ENCODE measurements around the gene LPIN2. TPM values are rescaled to one million over a fixed set of nuclear protein-coding genes. Genes with fewer than 3 reads are reported as not detected.
A peak's percentile ranks its signal among the peaks of the same experiment; 100 is the strongest.

The LPIN2 gene
- total and polyA plus RNA-seq, 2 of the 13 experiments (the other 11 are each of a cell fraction or from before 2014, with no cell fraction given): 46.0 to 119 TPM

DNA sequence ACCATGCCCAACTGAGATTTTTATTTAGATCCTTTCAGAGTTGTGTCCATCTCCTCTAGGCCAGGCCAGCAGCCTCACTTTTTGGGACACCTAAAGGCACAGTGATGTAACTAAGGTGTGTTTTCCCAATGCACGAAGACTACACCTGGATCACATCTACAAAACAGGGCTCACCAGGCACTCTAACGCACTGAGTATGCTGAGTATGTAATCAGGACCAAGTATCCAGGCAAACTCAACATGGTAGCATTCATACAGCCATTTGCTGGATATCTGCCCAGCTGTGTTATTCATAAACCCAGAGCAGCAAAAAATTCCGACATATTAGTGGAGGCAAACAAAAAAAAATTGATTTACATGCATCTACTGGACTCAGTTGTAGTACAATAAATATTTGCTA, 33.8 kb downstream of the LPIN2 start:
- no peaks in the 10 kb centered on the region for H3K27me3 ChIP-seq (ENCODE audit: control insufficient read depth in 1 of 2, insufficient read depth in 2 of 2, low read length in 2 of 2)
- ChIA-PET CTCF (ENCODE audit: low intra/inter-chr PET ratio, low total read pairs) (no interaction called here), POLR2A (no interaction called here)
- peaks cover 97% of the 10 kb centered on the region for H3K4me1 ChIP-seq (ENCODE audit: insufficient read depth, low read length)
- DNase-seq (ENCODE audit: low spot score) (no peak), ATAC-seq (peak; percentile 44), FAIRE-seq (no peak)
- BruUV-seq (replicated peaks): no TSS peak
- intact Hi-C loops (cut with micrococcal nuclease; ENCODE audit: unreplicated experiment) (no loop called here), in situ Hi-C loops (cut with HindIII; ENCODE audit: extremely low pct_ligation_motif_present, low pct_unique_long_range_greater_than_20kb) (no loop called here)
- TF ChIP-seq POLR2AphosphoS2 (IDR thresholded peaks at IDR 0.05; ENCODE audit: low read depth, low read length) (0 out of 2 replicates have a peak, but pooled peaks have one; percentile 55), RBM22 (optimal IDR thresholded peaks at IDR 0.05; ENCODE audit: low read length) (peak; percentile 48), HNRNPL (IDR thresholded peaks at IDR 0.05; ENCODE audit: low read depth, low read length) (no peak)
- TF ChIP-seq, protein P1, sequence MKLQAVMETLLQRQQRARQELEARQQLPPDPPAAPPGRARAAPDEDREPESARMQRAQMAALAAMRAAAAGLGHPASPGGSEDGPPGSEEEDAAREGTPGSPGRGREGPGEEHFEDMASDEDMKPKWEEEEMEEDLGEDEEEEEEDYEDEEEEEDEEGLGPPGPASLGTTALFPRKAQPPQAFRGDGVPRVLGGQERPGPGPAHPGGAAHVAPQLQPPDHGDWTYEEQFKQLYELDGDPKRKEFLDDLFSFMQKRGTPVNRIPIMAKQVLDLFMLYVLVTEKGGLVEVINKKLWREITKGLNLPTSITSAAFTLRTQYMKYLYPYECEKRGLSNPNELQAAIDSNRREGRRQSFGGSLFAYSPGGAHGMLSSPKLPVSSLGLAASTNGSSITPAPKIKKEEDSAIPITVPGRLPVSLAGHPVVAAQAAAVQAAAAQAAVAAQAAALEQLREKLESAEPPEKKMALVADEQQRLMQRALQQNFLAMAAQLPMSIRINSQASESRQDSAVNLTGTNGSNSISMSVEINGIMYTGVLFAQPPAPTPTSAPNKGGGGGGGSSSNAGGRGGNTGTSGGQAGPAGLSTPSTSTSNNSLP (IDR thresholded peaks at IDR 0.05; ENCODE audit: low read depth, low read length): 0 out of 2 replicates have a peak, but pooled peaks have one; percentile 18
- TF ChIP-seq, protein P2, sequence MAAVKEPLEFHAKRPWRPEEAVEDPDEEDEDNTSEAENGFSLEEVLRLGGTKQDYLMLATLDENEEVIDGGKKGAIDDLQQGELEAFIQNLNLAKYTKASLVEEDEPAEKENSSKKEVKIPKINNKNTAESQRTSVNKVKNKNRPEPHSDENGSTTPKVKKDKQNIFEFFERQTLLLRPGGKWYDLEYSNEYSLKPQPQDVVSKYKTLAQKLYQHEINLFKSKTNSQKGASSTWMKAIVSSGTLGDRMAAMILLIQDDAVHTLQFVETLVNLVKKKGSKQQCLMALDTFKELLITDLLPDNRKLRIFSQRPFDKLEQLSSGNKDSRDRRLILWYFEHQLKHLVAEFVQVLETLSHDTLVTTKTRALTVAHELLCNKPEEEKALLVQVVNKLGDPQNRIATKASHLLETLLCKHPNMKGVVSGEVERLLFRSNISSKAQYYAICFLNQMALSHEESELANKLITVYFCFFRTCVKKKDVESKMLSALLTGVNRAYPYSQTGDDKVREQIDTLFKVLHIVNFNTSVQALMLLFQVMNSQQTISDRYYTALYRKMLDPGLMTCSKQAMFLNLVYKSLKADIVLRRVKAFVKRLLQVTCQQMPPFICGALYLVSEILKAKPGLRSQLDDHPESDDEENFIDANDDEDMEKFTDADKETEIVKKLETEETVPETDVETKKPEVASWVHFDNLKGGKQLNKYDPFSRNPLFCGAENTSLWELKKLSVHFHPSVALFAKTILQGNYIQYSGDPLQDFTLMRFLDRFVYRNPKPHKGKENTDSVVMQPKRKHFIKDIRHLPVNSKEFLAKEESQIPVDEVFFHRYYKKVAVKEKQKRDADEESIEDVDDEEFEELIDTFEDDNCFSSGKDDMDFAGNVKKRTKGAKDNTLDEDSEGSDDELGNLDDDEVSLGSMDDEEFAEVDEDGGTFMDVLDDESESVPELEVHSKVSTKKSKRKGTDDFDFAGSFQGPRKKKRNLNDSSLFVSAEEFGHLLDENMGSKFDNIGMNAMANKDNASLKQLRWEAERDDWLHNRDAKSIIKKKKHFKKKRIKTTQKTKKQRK (IDR thresholded peaks at IDR 0.05; ENCODE audit: low read length): no peak
- no peak overlapping the region for H2AFZ ChIP-seq (ENCODE audit: low read length)
- peaks cover 1 to 12% of the 10 kb centered on the region in 2 experiments; a peak in 2 of 5 replicates for H3K36me3 ChIP-seq (replicated peaks in 1 of 2; ENCODE audit: control insufficient read depth in 1 of 2, insufficient read depth in 2 of 2, low read length in 2 of 2)
- H3K79me2 ChIP-seq (ENCODE audit: insufficient read depth, low read length): peaks cover 100% of the 10 kb centered on the region
- no peak overlapping the region for H3K4me3 ChIP-seq (replicated peaks in 1 of 3; ENCODE audit: insufficient read depth in 1 of 3, low read depth in 2 of 3, low read length in 3 of 3)
- no peak overlapping the region for H3K27ac ChIP-seq (ENCODE audit: extremely low read length, insufficient read depth, low read length)
- 76% methylated on average over 3 of the region's 3 CpGs for WGBS (ENCODE audit: low lambda C conversion rate)
- H3K9me3 ChIP-seq (ENCODE audit: low read length): no peaks in the 10 kb centered on the region
- peaks cover 82% of the 10 kb centered on the region for H4K20me1 ChIP-seq (ENCODE audit: insufficient read depth, low read length)
- H3K4me2 ChIP-seq (ENCODE audit: low read depth, low read length): no peak overlapping the region
- no peak overlapping the region for H3K9ac ChIP-seq (ENCODE audit: insufficient read depth, low read depth, low read length)

All from HepG2 (cell line).